ENCODE measurements around the gene ATG4D.

Gene ATG4D

DNA sequence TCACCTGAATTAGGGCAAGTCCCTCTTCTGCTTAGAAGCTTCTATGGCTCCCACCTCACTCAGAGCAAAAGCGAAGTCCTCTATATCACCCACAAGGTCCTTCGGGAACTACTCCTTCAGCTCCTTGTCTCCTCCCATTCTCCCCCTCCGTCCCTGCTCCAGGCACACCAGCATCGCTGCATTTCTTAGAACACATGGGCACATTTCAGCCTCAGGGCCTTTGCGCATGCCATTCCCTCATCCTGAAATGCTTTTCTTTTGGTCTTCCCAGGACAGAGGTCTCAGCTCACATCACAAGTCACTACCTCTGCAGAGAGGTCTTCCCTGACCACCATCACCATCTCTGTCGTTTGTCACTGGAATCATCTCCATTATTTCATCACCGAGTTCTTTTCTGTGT, 30.5 kb upstream of the ATG4D start:
- DNase-seq = no peak
- Histone ChIP-seq H3K4me2 (ENCODE audit: low read length, poor library complexity, severe bottlenecking) (no peak overlapping the region), H3K14ac (ENCODE audit: low read length in 2 of 2) (no peak overlapping the region), H3K27me3 (ENCODE audit: control insufficient read depth in 1 of 2, insufficient read depth in 1 of 2, low read length in 2 of 2) (peaks cover 1 to 50% of the 10 kb centered on the region in 2 experiments), H2BK5ac (ENCODE audit: low read depth, low read length, poor library complexity, severe bottlenecking) (no peak overlapping the region), H3K27ac (ENCODE audit: low read length, poor library complexity, severe bottlenecking) (no peak overlapping the region), H4K91ac (ENCODE audit: low read length) (no peak overlapping the region), H2AK5ac (ENCODE audit: low read length, severe bottlenecking) (no peak overlapping the region), H3K36me3 (ENCODE audit: control insufficient read depth in 1 of 2, insufficient read depth in 2 of 2, low read depth in 1 of 2, low read length in 2 of 2) (peaks cover 0 to 12% of the 10 kb centered on the region in 2 experiments), H3K4ac (ENCODE audit: low read depth in 1 of 2, low read length in 2 of 2) (no peak overlapping the region), H3K9ac (ENCODE audit: low read length) (no peak overlapping the region), H2BK12ac (ENCODE audit: low read length in 2 of 2) (no peak overlapping the region), H3K9me3 (ENCODE audit: control insufficient read depth, low read length) (no peaks in the 10 kb centered on the region), H3K18ac (ENCODE audit: low read depth in 1 of 2, low read length in 2 of 2) (no peak overlapping the region), H2BK15ac (ENCODE audit: low read depth, poor library complexity, severe bottlenecking) (no peak overlapping the region), H2AFZ (ENCODE audit: low read depth, low read length) (no peak overlapping the region), H3K79me1 (replicated peaks; ENCODE audit: low read length, poor library complexity, severe bottlenecking) (no peaks in the 10 kb centered on the region), H3K4me1 (ENCODE audit: control insufficient read depth, insufficient read depth, low read depth, low read length) (peaks cover 19% of the 10 kb centered on the region), H3K23ac (ENCODE audit: low read length in 2 of 2) (no peak overlapping the region), H3K4me3 (ENCODE audit: insufficient read depth in 1 of 2, low read depth in 1 of 2, low read length in 2 of 2) (no peak overlapping the region), H4K8ac (ENCODE audit: low read length) (no peak overlapping the region), H2BK120ac (ENCODE audit: low read depth, low read length) (no peak overlapping the region)
- 92% methylated on average over 7 of the region's 7 CpGs for WGBS

DNA sequence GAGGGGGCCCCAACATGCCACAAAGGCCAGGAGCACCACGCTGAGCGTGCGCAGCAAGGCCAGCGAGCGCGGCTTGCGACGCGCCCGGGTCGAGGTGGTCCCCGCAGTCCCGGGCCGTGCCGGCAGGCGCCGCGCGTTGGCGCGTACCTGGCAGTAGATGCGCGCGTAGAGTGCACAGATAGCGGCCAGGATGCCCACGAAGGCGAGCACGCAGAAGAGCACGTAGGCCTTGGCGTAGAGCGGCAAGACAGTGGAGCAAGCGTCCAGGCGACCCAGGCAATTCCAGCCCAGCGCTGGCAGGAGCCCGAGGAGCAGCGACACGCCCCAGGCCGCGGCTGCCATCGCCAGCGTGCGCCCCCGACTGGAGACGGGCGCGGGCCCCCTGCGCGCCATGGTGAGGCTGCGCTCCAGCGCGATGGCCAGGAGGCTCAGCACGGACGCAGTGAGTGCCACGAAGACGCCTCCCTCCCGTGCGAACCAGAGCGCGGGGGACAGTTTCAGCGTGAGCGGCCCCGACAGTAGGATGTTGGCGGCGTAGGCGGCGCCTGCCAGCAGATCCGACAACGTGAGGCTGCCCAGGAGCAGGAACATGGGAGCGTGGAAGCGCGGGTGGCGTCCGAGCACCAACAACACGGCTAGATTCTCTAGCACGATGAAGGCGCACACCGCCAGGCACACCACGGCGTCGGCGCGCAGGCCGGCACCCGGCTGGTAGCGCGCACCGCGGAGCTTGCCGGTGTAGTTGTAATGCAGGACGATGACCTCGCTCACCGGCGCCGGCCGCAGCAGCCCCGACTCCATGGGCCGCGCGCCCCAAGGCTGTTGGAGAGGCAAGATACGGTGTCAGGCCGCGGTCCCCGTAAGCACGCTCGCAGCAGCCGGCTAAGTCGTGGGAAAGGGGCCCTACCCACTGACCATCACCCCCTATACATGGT, 29.2 kb upstream of the ATG4D start:
- Histone ChIP-seq H2AFZ (ENCODE audit: low read depth, low read length) (no peak overlapping the region), H2AK5ac (ENCODE audit: low read length, severe bottlenecking) (no peak overlapping the region), H3K23ac (ENCODE audit: low read length in 2 of 2) (no peak overlapping the region), H4K8ac (ENCODE audit: low read length) (peak overlapping the region; percentile 7), H2BK15ac (ENCODE audit: low read depth, poor library complexity, severe bottlenecking) (peak overlapping the region; percentile 18), H4K91ac (ENCODE audit: low read length) (peak overlapping the region; percentile 34), H3K4me2 (ENCODE audit: low read length, poor library complexity, severe bottlenecking) (no peak overlapping the region), H3K27me3 (ENCODE audit: control insufficient read depth in 1 of 2, insufficient read depth in 1 of 2, low read length in 2 of 2) (peaks cover 14 to 62% of the 10 kb centered on the region in 2 experiments), H3K4ac (ENCODE audit: low read depth in 1 of 2, low read length in 2 of 2) (peak overlapping the region in 1 of 2 experiments; percentile 13), H3K9me3 (ENCODE audit: control insufficient read depth, low read length) (no peaks in the 10 kb centered on the region), H3K18ac (ENCODE audit: low read depth in 1 of 2, low read length in 2 of 2) (no peak overlapping the region), H2BK5ac (ENCODE audit: low read depth, low read length, poor library complexity, severe bottlenecking) (no peak overlapping the region), H2BK12ac (ENCODE audit: low read length in 2 of 2) (no peak overlapping the region), H3K4me3 (ENCODE audit: insufficient read depth in 1 of 2, low read depth in 1 of 2, low read length in 2 of 2) (no peak overlapping the region), H3K9ac (ENCODE audit: low read length) (no peak overlapping the region), H3K79me1 (replicated peaks; ENCODE audit: low read length, poor library complexity, severe bottlenecking) (no peaks in the 10 kb centered on the region), H3K4me1 (ENCODE audit: control insufficient read depth, insufficient read depth, low read depth, low read length) (peaks cover 23% of the 10 kb centered on the region), H3K36me3 (ENCODE audit: control insufficient read depth in 1 of 2, insufficient read depth in 2 of 2, low read depth in 1 of 2, low read length in 2 of 2) (peaks cover 0 to 12% of the 10 kb centered on the region in 2 experiments), H3K27ac (ENCODE audit: low read length, poor library complexity, severe bottlenecking) (no peak overlapping the region), H2BK120ac (ENCODE audit: low read depth, low read length) (no peak overlapping the region), H3K14ac (ENCODE audit: low read length in 2 of 2) (no peak overlapping the region)
- 59% methylated on average over 99 of the region's 107 CpGs for WGBS
- no peak for DNase-seq

DNA sequence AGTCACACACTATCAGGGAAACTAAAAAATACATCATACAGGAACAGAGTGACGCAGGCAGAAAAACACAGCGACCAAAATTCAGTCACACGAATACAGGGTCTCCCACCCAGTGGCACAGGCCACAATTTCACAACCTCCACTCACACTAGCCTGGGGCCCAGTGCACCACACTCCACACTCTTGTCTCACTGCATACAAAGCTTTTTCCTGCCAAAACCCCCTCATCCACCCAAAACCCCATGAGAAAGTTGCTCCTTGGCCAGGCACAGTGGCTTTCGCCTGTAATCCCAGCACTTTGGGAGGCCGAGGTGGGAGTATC, 27.7 kb upstream of the ATG4D start:
- DNase-seq = no peak
- Histone ChIP-seq H3K14ac (ENCODE audit: low read length in 2 of 2) (no peak overlapping the region), H3K9me3 (ENCODE audit: control insufficient read depth, low read length) (no peaks in the 10 kb centered on the region)

DNA sequence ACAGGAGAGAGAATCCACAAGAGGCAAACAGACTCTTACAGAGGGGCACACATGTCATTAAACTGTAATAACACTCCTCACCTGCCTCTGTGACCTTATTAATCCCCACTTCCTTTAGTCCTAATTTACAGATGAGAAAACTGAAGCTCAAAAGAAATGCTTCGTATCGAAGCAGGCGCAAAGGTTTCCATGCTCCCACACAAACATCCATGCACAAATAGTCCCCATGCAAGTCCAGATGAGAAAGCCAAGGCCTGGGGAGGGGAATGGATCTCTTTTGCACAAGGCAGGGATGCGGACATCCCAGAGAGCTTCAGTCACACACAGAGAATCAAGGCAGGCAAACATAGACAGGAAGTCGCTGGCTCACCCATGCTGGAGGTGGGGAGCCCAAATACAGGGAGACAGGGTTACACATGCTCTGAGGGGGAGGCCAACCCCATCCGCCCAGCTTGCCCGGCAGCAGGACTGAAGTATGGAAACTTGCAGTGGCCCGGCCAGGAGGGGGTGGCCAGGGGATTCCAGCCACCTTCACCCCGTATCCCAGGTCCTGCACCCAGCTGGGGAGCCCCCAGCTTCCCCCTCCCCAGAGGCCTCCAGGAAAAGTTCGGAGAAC, 26.9 kb upstream of the ATG4D start:
- H3K9me3 ChIP-seq (ENCODE audit: control insufficient read depth, low read length) = no peaks in the 10 kb centered on the region
- H3K79me1 ChIP-seq (replicated peaks; ENCODE audit: low read length, poor library complexity, severe bottlenecking) = no peaks in the 10 kb centered on the region
- H3K27ac ChIP-seq (ENCODE audit: low read length, poor library complexity, severe bottlenecking) = no peak overlapping the region
- H2BK15ac ChIP-seq (ENCODE audit: low read depth, poor library complexity, severe bottlenecking) = peak overlapping the region; percentile 37
- no peak overlapping the region for H4K91ac ChIP-seq (ENCODE audit: low read length)
- peak overlapping the region; percentile 73 for H2AFZ ChIP-seq (ENCODE audit: low read depth, low read length)
- H2BK12ac ChIP-seq (ENCODE audit: low read length in 2 of 2) = peak overlapping the region in 1 of 2 experiments; percentile 37
- H3K36me3 ChIP-seq (ENCODE audit: control insufficient read depth in 1 of 2, insufficient read depth in 2 of 2, low read depth in 1 of 2, low read length in 2 of 2) = peaks cover 0 to 12% of the 10 kb centered on the region in 2 experiments
- peaks cover 19% of the 10 kb centered on the region for H3K4me1 ChIP-seq (ENCODE audit: control insufficient read depth, insufficient read depth, low read depth, low read length)
- whole genome bisulfite sequencing = 38% methylated on average over 10 of the region's 10 CpGs
- peaks cover 14 to 67% of the 10 kb centered on the region in 2 experiments for H3K27me3 ChIP-seq (ENCODE audit: control insufficient read depth in 1 of 2, insufficient read depth in 1 of 2, low read length in 2 of 2)
- peak overlapping the region; percentile 93 for H4K8ac ChIP-seq (ENCODE audit: low read length)
- no peak overlapping the region for H2BK5ac ChIP-seq (ENCODE audit: low read depth, low read length, poor library complexity, severe bottlenecking)
- H3K4me2 ChIP-seq (ENCODE audit: low read length, poor library complexity, severe bottlenecking) = peak overlapping the region; percentile 94
- no peak overlapping the region for H3K9ac ChIP-seq (ENCODE audit: low read length)
- no peak overlapping the region for H3K23ac ChIP-seq (ENCODE audit: low read length in 2 of 2)
- DNase-seq = peak; percentile 48
- H3K4me3 ChIP-seq (ENCODE audit: insufficient read depth in 1 of 2, low read depth in 1 of 2, low read length in 2 of 2) = peak overlapping the region; percentile 64 to 73
- peak overlapping the region in 1 of 2 experiments; percentile 35 for H3K14ac ChIP-seq (ENCODE audit: low read length in 2 of 2)
- peak overlapping the region in 1 of 2 experiments; percentile 54 for H3K4ac ChIP-seq (ENCODE audit: low read depth in 1 of 2, low read length in 2 of 2)
- H3K18ac ChIP-seq (ENCODE audit: low read depth in 1 of 2, low read length in 2 of 2) = peak overlapping the region; percentile 28 to 81
- H2AK5ac ChIP-seq (ENCODE audit: low read length, severe bottlenecking) = no peak overlapping the region
- no peak overlapping the region for H2BK120ac ChIP-seq (ENCODE audit: low read depth, low read length)

More for the DNA sequence above, 27.7 kb upstream of the ATG4D start:
- Histone ChIP-seq H2BK120ac (ENCODE audit: low read depth, low read length) (no peak overlapping the region), H4K91ac (ENCODE audit: low read length) (no peak overlapping the region), H2AK5ac (ENCODE audit: low read length, severe bottlenecking) (no peak overlapping the region), H3K4me1 (ENCODE audit: control insufficient read depth, insufficient read depth, low read depth, low read length) (peaks cover 19% of the 10 kb centered on the region), H3K27ac (ENCODE audit: low read length, poor library complexity, severe bottlenecking) (no peak overlapping the region), H3K4me2 (ENCODE audit: low read length, poor library complexity, severe bottlenecking) (no peak overlapping the region), H3K36me3 (ENCODE audit: control insufficient read depth in 1 of 2, insufficient read depth in 2 of 2, low read depth in 1 of 2, low read length in 2 of 2) (peaks cover 0 to 12% of the 10 kb centered on the region in 2 experiments), H2AFZ (ENCODE audit: low read depth, low read length) (no peak overlapping the region), H3K23ac (ENCODE audit: low read length in 2 of 2) (no peak overlapping the region), H3K4ac (ENCODE audit: low read depth in 1 of 2, low read length in 2 of 2) (no peak overlapping the region), H4K8ac (ENCODE audit: low read length) (no peak overlapping the region), H3K4me3 (ENCODE audit: insufficient read depth in 1 of 2, low read depth in 1 of 2, low read length in 2 of 2) (no peak overlapping the region), H2BK12ac (ENCODE audit: low read length in 2 of 2) (no peak overlapping the region), H2BK5ac (ENCODE audit: low read depth, low read length, poor library complexity, severe bottlenecking) (no peak overlapping the region), H3K27me3 (ENCODE audit: control insufficient read depth in 1 of 2, insufficient read depth in 1 of 2, low read length in 2 of 2) (peaks cover 14 to 63% of the 10 kb centered on the region in 2 experiments), H3K79me1 (replicated peaks; ENCODE audit: low read length, poor library complexity, severe bottlenecking) (no peaks in the 10 kb centered on the region), H2BK15ac (ENCODE audit: low read depth, poor library complexity, severe bottlenecking) (no peak overlapping the region), H3K9ac (ENCODE audit: low read length) (no peak overlapping the region), H3K18ac (ENCODE audit: low read depth in 1 of 2, low read length in 2 of 2) (peak overlapping the region in 1 of 2 experiments; percentile 18)
- WGBS = 92% methylated on average over 5 of the region's 5 CpGs
